A549 (cell line): ENCODE data around the gene PRAME. TPM values are rescaled to one million over a fixed set of nuclear protein-coding genes. Genes with fewer than 3 reads are reported as not detected.

Experiments used
- ATAC-seq, 2 experiments: fragments of 200-7000 bp in 1 of 2; fragments of >200 bp in 1 of 2; cut with Nextera tagmentation in 1 of 2; cut with Tn5 transposase in 1 of 2; 3 replicates each; pipeline versions ENCODE4 v1.8.0 to v1.9.1; 2018 to 2020; ENCODE audit warnings: mild to moderate bottlenecking in 1 of 2, moderate library complexity in 1 of 2
- CTCF ChIA-PET: fragments of 300-600 bp; sonication (Branson Sonifier 250); formaldehyde crosslinking; extraction: SDS; loops from one replicate; lab custom pipeline; 2021; ENCODE audit warnings: antibody characterized with exemption, inconsistent platforms; lab: Yijun Ruan, JAX
- POLR2A ChIA-PET: fragments of 350-600 bp; formaldehyde crosslinking; extraction: SDS; loops from one replicate; lab custom pipeline; 2021; ENCODE audit warnings: antibody characterized with exemption, inconsistent platforms; lab: Yijun Ruan, JAX
- DNase-seq, 2 experiments: peaks; one replicate each; pipeline versions ENCODE4 v3.0.0 to v3.0.0-alpha.2; 2011 to 2016; ENCODE audit warnings: low read depth in 1 of 2, low spot score in 1 of 2
- FAIRE-seq: peaks from 2 replicates; lab custom pipeline; 2011; peaks lifted over from hg19 to GRCh38; lab: Jason Lieb, UNC
- H3K27ac ChIP-seq, 2 experiments: fragments of >200 bp; sonication (Bioruptor Twin); formaldehyde crosslinking; 3 replicates each; pipeline ENCODE4 v1.5.1; 2016 to 2017
- H3K4me1 ChIP-seq: fragments of >200 bp; sonication (Bioruptor Twin); formaldehyde crosslinking; 3 replicates; pipeline ENCODE4 v1.6.1; 2016
- H3K4me2 ChIP-seq: fragments of >200 bp; sonication (Bioruptor Twin); formaldehyde crosslinking; 3 replicates; pipeline ENCODE4 v1.6.1; 2016
- H3K4me3 ChIP-seq: fragments of >200 bp; sonication (Bioruptor Twin); formaldehyde crosslinking; 3 replicates; pipeline ENCODE4 v1.5.1; 2016
- H3K9me3 ChIP-seq: fragments of >200 bp; sonication (Bioruptor Twin); formaldehyde crosslinking; 3 replicates; pipeline ENCODE4 v1.6.1; 2016
- CBX8 ChIP-seq: fragments of 200-600 bp; sonication (generic); IDR thresholded peaks from 2 replicates; pipeline ENCODE4 v1.6.1; 2016
- CHD4 ChIP-seq: fragments of 200-600 bp; sonication (generic); IDR thresholded peaks from 2 replicates; pipeline ENCODE4 v1.6.1; 2016; ENCODE audit warnings: antibody characterized with exemption, mild to moderate bottlenecking, borderline replicate concordance
- ELK1 ChIP-seq: fragments of 150-350 bp; IDR thresholded peaks from 2 replicates; pipeline ENCODE4 v1.6.1; 2014; ENCODE audit warnings: low read depth, mild to moderate bottlenecking, low read length
- FOSB ChIP-seq: fragments of 250-450 bp; sonication (Bioruptor Pico); IDR thresholded peaks from 2 replicates; pipeline ENCODE4 v1.5.0; 2020; ENCODE audit warnings: mild to moderate bottlenecking, moderate library complexity
- HMGXB4 ChIP-seq: fragments of 250-450 bp; sonication (Bioruptor Pico); IDR thresholded peaks from 2 replicates; pipeline ENCODE4 v1.5.0; 2021; ENCODE audit warnings: mild to moderate bottlenecking, moderate library complexity, borderline replicate concordance
- JUN ChIP-seq, 2 experiments: fragments of >200 bp; sonication (Bioruptor Twin); formaldehyde crosslinking; IDR thresholded peaks; 2 replicates in 1 of 2; 3 replicates in 1 of 2; pipeline ENCODE4 v1.6.1; 2016 to 2017
- RNF2 ChIP-seq: fragments of 200-600 bp; sonication (generic); IDR thresholded peaks from 2 replicates; pipeline ENCODE4 v1.6.1; 2016; ENCODE audit warnings: low read depth, mild to moderate bottlenecking, antibody characterized with exemption, moderate library complexity, borderline replicate concordance
- WGBS: methylation state at CpG from one replicate; pipeline ENCODE4 v1.1.6; 2017; ENCODE audit errors: missing lambda C conversion rate; 5-methylcytosine and 5-hydroxymethylcytosine counted together
- polyA plus RNA-seq, 4 experiments: library from polyadenylated mRNA; depleted of rRNA in 3 of 4; stranded (reverse); fragments of >200 nt; fragmentation: RNase III in 1 of 4; extraction: RNeasy Plus Mini Kit Qiagen cat#74134 plus additional on column Dnase treatment in 1 of 4; gene quantifications; 2 replicates in 3 of 4; 3 replicates in 1 of 4; pipeline ENCODE4 v1.2.3, GENCODE V29; 2011 to 2017
- small RNA-seq, 6 experiments: library from RNA; depleted of rRNA; stranded (forward); fragments of <200 nt; gene quantifications; one replicate each; pipeline ENCODE3, GENCODE V24; 2012

The PRAME gene
- polyA plus RNA-seq, 2 of the 4 experiments (the other 2 are of a cell fraction): 130 to 173 TPM

- POLR2A ChIA-PET: interaction anchor here (1.2 kb wide), 1 partner anchor 11 kb away, joined by 4 read pairs; the partner anchor contains the start of gene ZNF280B
- Histone ChIP-seq H3K4me3 (no peak overlapping the region), H3K27ac (no peak overlapping the region), H3K9me3 (no peaks in the 10 kb centered on the region), H3K4me1 (no peaks in the 10 kb centered on the region)
- ATAC-seq: no peak
- no peak for FAIRE-seq
- DNase-seq: no peak
- TF ChIP-seq CBX8: no peak
- TF ChIP-seq FOSB (CRISPR knock-in tag): no peak
- TF ChIP-seq HMGXB4 (CRISPR knock-in tag): no peak
- no peak for TF ChIP-seq RNF2
- TF ChIP-seq CHD4: no peak
- no peak for TF ChIP-seq ELK1
- TF ChIP-seq JUN (IDR thresholded peaks at IDR 0.05): no peak
- TF ChIP-seq, all 56 proteins: peak for 0
- WGBS: 68% methylated on average over 2 of the region's 2 CpGs
- CTCF ChIA-PET: interaction anchor here (3.1 kb wide), 1 partner anchor 11 kb away, joined by 12 read pairs; the partner anchor contains the start of gene ZNF280B
- no peak overlapping the region for H3K4me2 ChIP-seq
These were observed 60.8 kb downstream of the PRAME start for GRCh38 chr22:22498267-22498666.

Small RNAs within 50 kb of the gene (small RNA-seq; reads per million reads assigned to genes)
- gene IGLV2-34: 0 reads per million in 6 experiments

Other genes with a start within 250 kb of the PRAME start
- gene ZNF280B, start 50.5 kb downstream of the PRAME start, polyA plus RNA-seq (2011; rRNA removed): 3.9 and 5.1 TPM in 2 replicates
- 1.9 to 2.3 TPM (median 2.3 TPM) in 3 replicates for gene ZNF280B, start 50.5 kb downstream of the PRAME start, polyA plus RNA-seq (2017; fragmentation: RNase III; extraction: RNeasy Plus Mini Kit Qiagen cat#74134 plus additional on column Dnase treatment)
- gene ZNF280A, start 39.0 kb downstream of the PRAME start, polyA plus RNA-seq (2011; rRNA removed): 2.7 and 3.0 TPM in 2 replicates
- 1.8 to 2.1 TPM (median 2.0 TPM) in 3 replicates for gene ZNF280A, start 39.0 kb downstream of the PRAME start, polyA plus RNA-seq (2017; fragmentation: RNase III; extraction: RNeasy Plus Mini Kit Qiagen cat#74134 plus additional on column Dnase treatment)
- gene GGTLC2, start 85.3 kb upstream of the PRAME start, polyA plus RNA-seq (2011; rRNA removed): not detected in 2 replicates
- not detected in 3 replicates for gene GGTLC2, start 85.3 kb upstream of the PRAME start, polyA plus RNA-seq (2017; fragmentation: RNase III; extraction: RNeasy Plus Mini Kit Qiagen cat#74134 plus additional on column Dnase treatment)